C4-2B (cell line): Measurements from ENCODE around the gene APBB3.

Experiments
- H3K27ac ChIP-seq: fragments of 450-650 bp; 2 replicates; pipeline ENCODE4 v1.5.1; 2017
- CTCF ChIP-seq: fragments of 450-650 bp; conservative IDR thresholded peaks from 2 replicates; pipeline ENCODE4 v1.5.1; 2017; ENCODE audit warnings: mild to moderate bottlenecking
- ZFX ChIP-seq: fragments of 450-650 bp; IDR thresholded peaks from 2 replicates; pipeline ENCODE4 v1.6.1; 2017

Gene APBB3

GRCh38 chr5:140550147-140551079, 14.0 kb downstream of the APBB3 start:
- no peak for TF ChIP-seq CTCF
- TF ChIP-seq ZFX, result no peak
- no peak overlapping the region; the same call in 1 of the 2 replicates for H3K27ac ChIP-seq

- TF ChIP-seq ZFX, result no peak
- TF ChIP-seq CTCF, result no peak
- peak overlapping the region; percentile 89 for H3K27ac ChIP-seq
Measured at GRCh38 chr5:140549237-140550144, 14.9 kb downstream of the APBB3 start.

- peak overlapping the region; percentile 89 for H3K27ac ChIP-seq
Measured at GRCh38 chr5:140548791-140549190, 15.6 kb downstream of the APBB3 start.

GRCh38 chr5:140548300-140548688, 16.1 kb downstream of the APBB3 start:
- TF ChIP-seq CTCF, result no peak
- no peak for TF ChIP-seq ZFX
- H3K27ac ChIP-seq, result peak overlapping the region; percentile 89

More at GRCh38 chr5:140548791-140549190, 15.6 kb downstream of the APBB3 start:
- TF ChIP-seq ZFX (no peak), CTCF (no peak)

GRCh38 chr5:140547508-140548299, 16.7 kb downstream of the APBB3 start, which contains the start of gene EIF4EBP3:
TSS of gene EIF4EBP3 (plus strand) at chr5:140547662. CDS start at chr5:140547738, 76 bp downstream.
- TF ChIP-seq CTCF (no peak; the same call in 1 of the 2 replicates), ZFX (no peak)
- H3K27ac ChIP-seq, result peak within 1 kb of the TSS; percentile 89

GRCh38 chr5:140546851-140547507, 17.4 kb downstream of the APBB3 start:
- H3K27ac ChIP-seq, result peak overlapping the region; percentile 89
- TF ChIP-seq ZFX, result no peak
- TF ChIP-seq CTCF, result no peak
